Measurements from ENCODE around the gene GPSM1.
"Not testable (repeated sequence)": the region's sequence is repeated elsewhere in the genome, so short reads cannot be mapped to it uniquely, and the experiment has no call there.

GPSM1 gene

DNA sequence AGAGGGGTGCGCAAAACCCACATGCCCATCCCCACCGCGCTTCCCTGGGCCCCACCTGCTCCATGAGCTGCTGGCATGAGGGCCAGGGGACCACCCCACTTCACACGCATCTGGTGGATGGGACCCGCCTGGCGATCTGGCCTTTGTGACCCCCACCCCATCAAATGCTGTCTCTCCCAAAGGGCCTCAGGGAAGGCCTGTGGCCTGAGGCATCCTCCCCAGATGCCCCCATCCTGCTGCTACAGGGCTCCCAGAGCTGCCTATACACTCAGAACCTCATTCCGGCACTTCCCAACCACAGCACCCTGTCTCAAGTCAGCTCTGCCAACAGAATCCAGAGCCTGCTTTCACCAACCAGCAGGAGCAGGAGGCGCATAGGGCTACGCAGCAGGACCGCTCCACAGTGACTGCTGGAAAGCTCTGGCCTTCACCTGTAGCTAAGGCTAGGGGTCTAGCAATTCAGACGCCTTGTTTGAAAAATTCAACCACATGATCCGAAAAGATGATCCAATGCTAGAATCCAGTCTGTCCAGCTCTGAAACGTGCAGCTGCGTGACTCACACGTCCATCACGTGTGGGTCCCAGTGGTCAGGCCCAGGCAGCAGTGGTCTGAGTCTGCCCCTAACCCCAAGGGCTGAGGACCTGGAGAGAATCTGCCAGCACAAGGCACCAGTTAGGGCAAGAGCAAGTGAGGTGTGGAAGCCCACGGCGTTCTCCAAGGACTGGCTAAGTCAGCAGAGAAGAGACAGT lies 74.0 kb downstream of the GPSM1 start:
- no peak for DNase-seq

DNA sequence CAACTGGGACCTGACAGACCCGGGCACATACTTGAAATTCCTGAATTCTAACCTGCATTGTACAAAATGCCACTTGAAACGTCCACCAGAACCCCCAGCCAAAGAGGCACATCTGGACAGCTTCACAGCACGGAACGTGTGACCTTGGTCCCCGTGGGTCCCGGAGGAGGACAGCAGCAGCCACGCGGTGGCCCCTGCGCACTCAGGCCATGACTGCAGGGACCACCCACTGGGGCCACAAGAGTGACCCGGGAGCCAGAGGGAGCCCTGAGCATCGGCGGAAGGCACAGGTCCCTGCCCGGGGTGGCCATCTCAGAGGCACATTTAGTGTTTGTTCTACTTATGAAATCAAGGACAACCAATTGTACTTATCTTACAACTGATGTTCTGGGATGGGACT lies 74.7 kb downstream of the GPSM1 start:
- DNase-seq, result no peak

DNA sequence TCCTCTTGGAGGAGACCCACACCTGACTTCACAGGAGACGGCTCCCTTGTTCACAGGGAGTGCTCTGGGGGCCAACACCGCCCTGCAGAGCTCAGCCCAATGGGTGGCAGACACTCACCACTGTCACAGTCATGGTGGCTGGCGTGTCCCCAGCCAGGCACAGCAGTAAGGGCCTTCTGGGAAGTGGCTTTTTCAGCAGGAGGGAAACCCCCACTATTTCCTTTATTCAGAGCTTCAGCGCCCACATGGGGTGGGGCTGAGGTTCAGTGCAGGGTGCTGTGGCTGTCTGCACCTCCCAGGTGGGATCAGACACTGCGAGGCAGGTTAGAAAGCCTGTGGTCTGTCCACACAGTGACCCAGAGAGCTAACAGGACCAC lies 76.2 kb downstream of the GPSM1 start:
- peak; percentile 62 for DNase-seq

DNA sequence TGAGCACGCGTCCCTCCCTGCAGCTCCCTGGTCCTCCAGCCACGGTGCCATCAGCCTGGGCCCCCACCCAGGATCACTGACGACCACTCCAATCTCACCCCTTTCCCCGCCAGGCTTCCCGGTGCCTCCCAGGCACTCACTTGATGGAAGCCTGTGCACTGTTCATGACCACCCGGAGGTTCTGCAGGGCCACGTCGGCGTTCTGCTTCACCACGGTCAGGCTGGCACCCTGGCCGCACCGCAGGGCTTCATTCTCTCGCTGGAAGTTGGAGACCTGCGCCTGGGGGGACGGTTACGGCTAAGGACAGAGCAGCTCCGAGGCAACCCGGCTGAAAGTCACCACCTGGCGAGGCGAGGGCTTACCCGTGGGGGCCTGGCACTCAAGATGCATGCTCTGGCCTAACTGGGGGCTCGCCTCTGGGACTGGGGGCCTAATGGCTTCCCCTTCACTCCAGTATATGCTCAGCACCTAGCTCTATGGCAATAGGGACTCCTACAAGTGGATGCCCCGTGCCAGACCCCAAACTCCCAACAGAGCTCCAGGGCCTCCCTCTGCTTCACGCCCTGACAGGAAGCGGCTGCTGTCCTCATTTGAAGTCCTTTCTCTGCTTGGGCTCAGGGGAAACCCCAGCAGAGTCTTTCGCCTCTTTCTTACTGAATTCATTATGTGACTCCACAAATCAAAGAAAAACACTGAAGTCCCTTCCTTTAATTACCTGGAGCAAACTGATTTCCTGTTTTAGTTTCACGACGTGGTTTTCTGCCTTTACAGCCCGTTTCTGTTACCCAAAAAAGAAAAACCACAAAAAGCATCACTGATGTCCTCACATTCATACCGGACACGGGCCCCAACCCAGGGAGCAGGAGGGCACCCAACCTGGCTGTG lies 76.8 kb downstream of the GPSM1 start:
- peak; percentile 38 for DNase-seq

DNA sequence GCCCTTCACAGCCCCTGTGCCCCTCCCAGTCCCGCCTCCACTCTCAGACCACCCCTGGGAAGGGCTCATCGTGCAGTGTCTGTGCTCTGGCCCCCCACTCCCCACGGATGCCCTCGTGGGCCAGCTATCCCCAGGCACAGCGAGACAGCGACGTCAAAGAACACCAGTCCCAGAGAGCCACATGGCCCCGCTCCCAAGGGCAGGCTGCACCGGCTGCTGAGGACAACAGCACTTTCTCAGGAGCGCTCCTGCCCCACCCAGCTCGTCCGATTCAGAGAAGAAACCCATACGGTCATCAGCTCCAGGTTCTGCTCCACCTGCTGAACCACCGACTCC lies 77.4 kb downstream of the GPSM1 start:
- DNase-seq, result no peak

DNA sequence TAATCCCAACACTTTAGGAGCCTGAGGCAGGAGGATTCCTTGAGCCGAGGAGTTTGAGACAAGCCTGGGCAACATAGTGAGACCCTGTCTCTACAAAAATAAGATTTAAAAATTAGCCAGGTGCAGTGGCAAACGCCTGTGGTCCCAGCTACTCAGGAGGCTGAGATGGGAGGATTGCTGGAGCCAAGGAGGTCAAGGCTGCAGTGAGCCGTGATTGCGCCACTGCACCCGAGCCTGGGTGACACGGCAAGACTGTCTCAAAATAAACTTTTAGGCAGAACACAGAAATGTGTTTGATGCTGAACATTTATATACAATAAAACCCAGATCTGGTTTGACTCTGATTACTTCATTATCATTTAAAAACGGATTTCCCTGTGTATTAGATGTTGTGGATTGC lies 78.1 kb downstream of the GPSM1 start:
- DNase-seq, result no peak

DNA sequence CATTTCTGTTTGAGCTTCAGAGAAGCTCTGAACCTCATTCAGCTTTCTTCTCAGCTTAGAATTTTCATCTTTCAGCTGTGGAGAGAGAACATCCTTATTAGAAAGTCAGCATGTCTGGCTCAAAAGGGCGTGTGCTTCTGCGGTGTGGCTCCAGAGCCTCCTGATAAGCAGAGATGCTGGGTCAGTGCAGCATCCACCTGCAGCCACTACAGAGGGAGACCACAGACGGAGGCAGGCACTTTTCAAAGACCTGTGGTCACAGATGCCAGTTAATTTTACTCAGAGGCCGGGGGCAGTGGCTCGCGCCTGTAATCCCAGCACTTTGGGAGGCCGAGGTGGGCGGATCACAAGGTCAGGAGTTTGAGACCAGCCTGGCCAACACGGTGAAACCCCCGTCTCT lies 78.6 kb downstream of the GPSM1 start:
- DNase-seq, result not testable (repeated sequence)

DNA sequence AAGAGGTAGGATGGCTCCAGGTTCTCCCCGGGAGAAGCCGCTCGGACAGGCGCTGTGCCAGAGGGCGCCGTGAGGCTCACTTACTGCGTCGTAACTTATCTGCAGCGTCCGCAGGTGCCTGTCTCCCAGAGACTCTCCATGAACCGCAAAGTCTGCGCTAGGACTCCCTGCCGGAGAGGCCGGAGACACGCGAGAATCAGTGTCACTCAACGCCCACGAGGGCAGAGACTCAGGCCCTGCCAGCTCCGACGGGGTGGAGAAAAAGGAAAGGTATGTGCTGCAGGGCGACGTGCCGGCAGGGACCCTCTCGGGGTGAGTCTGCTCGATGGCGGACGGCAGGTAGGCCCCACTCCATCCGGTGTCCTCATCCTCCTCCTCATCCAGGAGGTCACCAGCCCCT lies 79.7 kb downstream of the GPSM1 start:
- DNase-seq, result not testable (repeated sequence)

DNA sequence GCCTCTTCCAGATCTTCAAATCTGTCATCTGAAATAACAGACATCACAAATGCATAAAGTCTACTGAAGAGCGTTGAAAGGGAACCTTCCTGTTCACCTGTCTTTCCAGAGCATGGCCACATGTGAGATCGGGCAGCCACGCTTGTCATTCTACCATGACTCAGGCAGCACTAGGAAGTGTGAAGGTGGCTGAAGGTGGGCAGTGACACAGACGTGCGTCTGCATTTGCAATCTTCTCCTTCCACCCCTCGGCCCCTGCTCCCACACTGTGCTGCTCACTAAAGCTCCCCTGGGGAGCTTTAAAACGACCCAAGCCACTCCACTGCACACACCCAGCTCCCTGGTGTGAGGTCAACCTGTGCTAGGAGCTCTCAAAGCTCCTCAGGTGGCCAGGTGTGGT lies 80.6 kb downstream of the GPSM1 start:
- DNase-seq, result no peak

Measured in stimulated activated CD4-positive, alpha-beta T cell treated with anti-CD3 and anti-CD28 coated beads, Interleukin-12 subunit alpha, Interleukin-12 subunit beta, amount 100 ng/mL, for 4 hours (primary cell).